Lung (tissue), 12 donors: ENCODE measurements around the gene LYAR. TPM values are rescaled to one million over a fixed set of nuclear protein-coding genes. Genes with fewer than 3 reads are reported as not detected.

Experiments used
- ATAC-seq: fragments of 200-7000 bp; cut with Tn5 transposase; one replicate; pipeline ENCODE4 v1.9.1; 2020; ENCODE audit warnings: moderate number of reproducible peaks; ENCODE audit not compliant: insufficient read depth, low FRiP score
- DNase-seq, 3 donors: peaks; one replicate each; pipeline ENCODE4 v3.0.0-alpha.2; 2013 to 2017
- H3K27ac ChIP-seq, 2 donors: one replicate each; pipeline ENCODE4 v1.5.1; 2013; ENCODE audit warnings: mild to moderate bottlenecking in 2 of 2, moderate library complexity in 2 of 2, control low read depth in 1 of 2, inconsistent platforms in 1 of 2, low read depth in 1 of 2, low read length in 1 of 2
- H3K27me3 ChIP-seq, 3 donors: one replicate each; pipeline ENCODE4 v1.5.1; 2013; ENCODE audit warnings: low read length in 2 of 3; ENCODE audit not compliant: control insufficient read depth in 3 of 3, insufficient read depth in 3 of 3
- H3K36me3 ChIP-seq, 4 donors: one replicate each; pipeline ENCODE4 v1.5.1; 2013; ENCODE audit warnings: low read length in 4 of 4, mild to moderate bottlenecking in 1 of 4, moderate library complexity in 1 of 4; ENCODE audit not compliant: control insufficient read depth in 4 of 4, insufficient read depth in 4 of 4
- H3K4me1 ChIP-seq, 5 donors: one replicate each; pipeline ENCODE4 v1.5.1; 2013; ENCODE audit warnings: low read length in 5 of 5, mild to moderate bottlenecking in 2 of 5, moderate library complexity in 1 of 5; ENCODE audit not compliant: control insufficient read depth in 5 of 5, insufficient read depth in 5 of 5
- H3K4me3 ChIP-seq: one replicate; pipeline ENCODE4 v1.5.1; 2013; ENCODE audit warnings: mild to moderate bottlenecking, control low read depth, moderate library complexity
- H3K9ac ChIP-seq, 2 donors: one replicate each; pipeline ENCODE4 v1.5.1; 2013; ENCODE audit warnings: low read length in 2 of 2, control low read depth in 1 of 2; ENCODE audit not compliant: insufficient read depth in 1 of 2
- H3K9me3 ChIP-seq, 4 donors: one replicate each; pipeline ENCODE4 v1.5.1; 2013; ENCODE audit warnings: low read length in 3 of 4, mild to moderate bottlenecking in 1 of 4, moderate library complexity in 1 of 4; ENCODE audit not compliant: control insufficient read depth in 4 of 4, insufficient read depth in 3 of 4
- CTCF ChIP-seq: IDR thresholded peaks from 2 replicates; pipeline ENCODE4 v1.5.1; 2012; ENCODE audit warnings: mild to moderate bottlenecking; ENCODE audit errors: control extremely low read depth, extremely low read depth
- WGBS, 2 donors: extraction: QIAGEN DNeasy Blood & Tissue Kit; methylation state at CpG; one replicate each; pipeline ENCODE4 v1.1.7; 2013; 5-methylcytosine and 5-hydroxymethylcytosine counted together
- polyA plus RNA-seq, 2 donors: library from polyadenylated mRNA; stranded (reverse); fragments of 200-250 nt; gene quantifications; one replicate each; pipeline ENCODE4 v1.2.1, GENCODE V29; 2013
- total RNA-seq, 2 donors: library from RNA; depleted of rRNA in 1 of 2; stranded (reverse); fragments of >200 nt in 1 of 2; gene quantifications; one replicate each; pipeline ENCODE4 v1.2.1, GENCODE V29; 2014 to 2021
- donor health status: control.
- donor health status: control.
- donor health status: Bipolar disorder and iron deficiency.
- donor health status: healthy.
- donor health status: DM: yes; HTN: yes; CAD: no.

LYAR gene
- total and polyA plus RNA-seq, 4 donors, result 9.3 to 19.5 (median 14.4) TPM

- Histone ChIP-seq H3K36me3 (peaks cover 0 to 10% (median 4%) of the 10 kb centered on the region in 4 donors), H3K9me3 (peaks cover 0 to 2% (median 0%) of the 10 kb centered on the region in 4 donors), H3K27me3 (no peaks in the 10 kb centered on the region), H3K9ac (no peak overlapping the region), H3K4me1 (no peaks in the 10 kb centered on the region), H3K4me3 (no peak overlapping the region), H3K27ac (no peak overlapping the region)
- DNase-seq, result no peak
- no peak for TF ChIP-seq CTCF
- ATAC-seq, result no peak
- 95 to 97% methylated on average over 4 of the region's 4 CpGs for WGBS, 2 donors
Observed at GRCh38 chr4:4326166-4326565, 36.2 kb upstream of the LYAR start.

GRCh38 chr4:4325321-4325720 lies 35.4 kb upstream of the LYAR start:
- H3K4me1 ChIP-seq, result no peaks in the 10 kb centered on the region
- H3K27ac ChIP-seq, result no peak overlapping the region
- H3K9ac ChIP-seq, result no peak overlapping the region
- DNase-seq (no peak), ATAC-seq (no peak)
- 90 to 98% methylated on average over 5 of the region's 5 CpGs for WGBS, 2 donors
- TF ChIP-seq CTCF, result no peak
- peaks cover 0 to 2% (median 0%) of the 10 kb centered on the region in 4 donors for H3K9me3 ChIP-seq
- H3K27me3 ChIP-seq, result no peaks in the 10 kb centered on the region
- no peak overlapping the region for H3K4me3 ChIP-seq
- H3K36me3 ChIP-seq, result peaks cover 0 to 18% (median 5%) of the 10 kb centered on the region in 4 donors

- peaks cover 0 to 21% (median 5%) of the 10 kb centered on the region in 4 donors for H3K36me3 ChIP-seq
- H3K9ac ChIP-seq, result no peak overlapping the region
- WGBS, 2 donors, result 47 to 49% methylated on average over 10 of the region's 10 CpGs
- H3K4me3 ChIP-seq, result no peak overlapping the region
- no peak for ATAC-seq
- H3K4me1 ChIP-seq, result no peaks in the 10 kb centered on the region
- peak overlapping the region in 1 of 2 donors; percentile 61 for H3K27ac ChIP-seq
- DNase-seq, result no peak
- no peaks in the 10 kb centered on the region for H3K27me3 ChIP-seq
- no peaks in the 10 kb centered on the region for H3K9me3 ChIP-seq
- TF ChIP-seq CTCF, result no peak
Observed at GRCh38 chr4:4323705-4324534, 34.0 kb upstream of the LYAR start.
